Activated naive CD8-positive, alpha-beta T cell (primary cell): ENCODE results near the gene DHX30.

ENCODE experiments used
- H3K27ac Mint-ChIP-seq: one replicate; pipeline ENCODE4 v1.8.0; 2021; ENCODE audit warnings: mixed read lengths
- H3K27me3 Mint-ChIP-seq: one replicate; pipeline ENCODE4 v1.8.0; 2021; ENCODE audit warnings: mixed read lengths
- H3K36me3 Mint-ChIP-seq: one replicate; pipeline ENCODE4 v1.8.0; 2021; ENCODE audit warnings: mixed read lengths
- H3K4me1 Mint-ChIP-seq: one replicate; pipeline ENCODE4 v1.8.0; 2021; ENCODE audit warnings: low read depth, mixed read lengths
- H3K4me3 Mint-ChIP-seq: one replicate; pipeline ENCODE4 v1.8.0; 2021; ENCODE audit warnings: mild to moderate bottlenecking, mixed read lengths
- H3K9me3 Mint-ChIP-seq: one replicate; pipeline ENCODE4 v1.8.0; 2021; ENCODE audit warnings: low read depth, mixed read lengths

DHX30 gene

GRCh38 chr3:47855461-47856383 is 52.8 kb downstream of the DHX30 start:
- no peak overlapping the region for H3K4me3 Mint-ChIP-seq
- H3K27me3 Mint-ChIP-seq, result no peaks in the 10 kb centered on the region
- H3K9me3 Mint-ChIP-seq, result no peaks in the 10 kb centered on the region
- H3K27ac Mint-ChIP-seq, result no peak overlapping the region
- peaks cover 3% of the 10 kb centered on the region for H3K36me3 Mint-ChIP-seq
- no peaks in the 10 kb centered on the region for H3K4me1 Mint-ChIP-seq

DNA sequence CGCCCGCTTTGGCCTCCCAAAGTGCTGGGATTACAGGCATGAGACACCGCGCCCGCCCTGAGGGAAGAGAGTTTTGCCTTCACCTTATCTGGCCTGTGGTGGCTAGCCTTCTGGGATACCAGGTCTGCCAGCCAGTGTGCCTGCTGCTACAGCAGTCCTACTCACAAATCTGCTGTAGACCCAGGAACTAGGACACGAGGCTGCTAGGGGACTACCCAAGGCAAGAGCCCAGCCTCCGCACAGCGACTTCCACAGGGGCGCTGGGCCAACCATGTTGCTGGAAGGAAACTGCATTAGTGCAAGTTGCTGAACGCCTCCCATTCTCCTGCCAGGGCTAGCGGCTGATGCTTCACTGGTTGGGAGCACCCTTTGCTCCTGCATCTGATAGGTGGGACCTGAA is 53.7 kb downstream of the DHX30 start:
- Mint-ChIP-seq H3K36me3 (peaks cover 3% of the 10 kb centered on the region), H3K9me3 (no peaks in the 10 kb centered on the region), H3K27ac (no peak overlapping the region), H3K27me3 (no peaks in the 10 kb centered on the region), H3K4me3 (no peak overlapping the region), H3K4me1 (no peaks in the 10 kb centered on the region)

DNA sequence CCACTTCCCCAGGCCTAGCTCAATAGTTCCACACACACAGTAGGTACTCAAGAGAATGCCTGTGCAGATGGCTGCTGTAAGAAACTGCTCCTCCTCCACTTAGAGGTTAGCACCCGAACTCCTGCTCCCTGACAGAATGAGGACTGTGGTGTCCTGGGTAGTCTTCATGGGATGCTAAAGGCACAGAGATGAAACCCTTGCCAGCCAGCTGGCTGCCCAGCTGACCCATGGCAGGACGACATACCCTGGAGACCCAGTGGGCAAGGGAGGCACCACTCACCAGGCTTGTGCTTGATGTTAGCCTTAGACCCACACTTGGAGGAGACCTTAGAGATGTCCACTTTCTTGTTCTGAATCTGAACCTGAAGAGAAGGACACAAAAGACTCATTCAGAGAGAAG is 54.2 kb downstream of the DHX30 start:
- Mint-ChIP-seq H3K36me3 (peaks cover 3% of the 10 kb centered on the region), H3K9me3 (no peaks in the 10 kb centered on the region), H3K27me3 (no peaks in the 10 kb centered on the region), H3K27ac (no peak overlapping the region), H3K4me1 (no peaks in the 10 kb centered on the region), H3K4me3 (no peak overlapping the region)

GRCh38 chr3:47859956-47860605 is 57.1 kb downstream of the DHX30 start:
- H3K36me3 Mint-ChIP-seq, result peaks cover 5% of the 10 kb centered on the region
- no peaks in the 10 kb centered on the region for H3K9me3 Mint-ChIP-seq
- peak overlapping the region; percentile 13 for H3K27ac Mint-ChIP-seq
- no peaks in the 10 kb centered on the region for H3K27me3 Mint-ChIP-seq
- H3K4me3 Mint-ChIP-seq, result no peak overlapping the region
- no peaks in the 10 kb centered on the region for H3K4me1 Mint-ChIP-seq

DNA sequence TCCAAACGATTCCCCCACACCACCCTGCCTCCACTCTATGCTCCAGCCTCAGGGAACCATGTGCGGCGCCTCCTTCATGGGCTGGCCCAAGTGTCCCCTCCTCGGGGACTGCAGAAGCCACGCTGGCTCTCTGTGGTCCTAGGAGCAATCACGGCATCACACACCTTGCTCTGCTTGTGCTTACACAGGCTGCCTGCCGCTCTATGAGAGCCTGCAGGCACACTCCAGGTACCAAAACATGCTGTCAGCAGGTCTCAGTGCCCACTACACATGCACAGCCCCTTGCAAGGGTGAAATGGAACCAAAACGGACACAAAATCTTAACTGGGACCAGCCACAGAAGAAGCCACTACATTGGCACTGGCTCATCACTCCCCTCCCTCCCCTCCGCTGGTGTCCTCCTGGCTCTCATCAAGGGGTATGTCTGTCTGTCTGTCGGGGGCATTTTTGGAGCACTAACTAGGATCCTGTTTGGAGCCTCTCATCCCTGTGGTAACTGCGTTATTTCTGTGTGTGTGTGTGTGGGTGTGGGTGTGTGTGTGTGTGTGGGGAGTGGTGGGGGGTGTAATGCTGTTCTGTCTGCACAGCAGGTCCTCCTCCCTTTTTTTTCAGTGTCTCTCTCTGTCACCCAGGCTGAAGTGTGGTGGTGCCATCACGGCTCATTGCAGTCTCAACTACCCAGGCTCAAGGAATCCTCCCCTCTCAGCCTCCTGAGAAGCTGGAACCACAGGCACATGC is 60.6 kb downstream of the DHX30 start:
- H3K27me3 Mint-ChIP-seq, result no peaks in the 10 kb centered on the region
- H3K4me1 Mint-ChIP-seq, result no peaks in the 10 kb centered on the region
- no peaks in the 10 kb centered on the region for H3K9me3 Mint-ChIP-seq
- H3K36me3 Mint-ChIP-seq, result peaks cover 5% of the 10 kb centered on the region
- no peak overlapping the region for H3K4me3 Mint-ChIP-seq
- H3K27ac Mint-ChIP-seq, result no peak overlapping the region

GRCh38 chr3:47865192-47865591 is 62.3 kb downstream of the DHX30 start:
- H3K27ac Mint-ChIP-seq, result no peak overlapping the region
- H3K4me3 Mint-ChIP-seq, result no peak overlapping the region
- no peaks in the 10 kb centered on the region for H3K9me3 Mint-ChIP-seq
- H3K36me3 Mint-ChIP-seq, result peaks cover 10% of the 10 kb centered on the region
- H3K27me3 Mint-ChIP-seq, result no peaks in the 10 kb centered on the region
- H3K4me1 Mint-ChIP-seq, result no peaks in the 10 kb centered on the region

DNA sequence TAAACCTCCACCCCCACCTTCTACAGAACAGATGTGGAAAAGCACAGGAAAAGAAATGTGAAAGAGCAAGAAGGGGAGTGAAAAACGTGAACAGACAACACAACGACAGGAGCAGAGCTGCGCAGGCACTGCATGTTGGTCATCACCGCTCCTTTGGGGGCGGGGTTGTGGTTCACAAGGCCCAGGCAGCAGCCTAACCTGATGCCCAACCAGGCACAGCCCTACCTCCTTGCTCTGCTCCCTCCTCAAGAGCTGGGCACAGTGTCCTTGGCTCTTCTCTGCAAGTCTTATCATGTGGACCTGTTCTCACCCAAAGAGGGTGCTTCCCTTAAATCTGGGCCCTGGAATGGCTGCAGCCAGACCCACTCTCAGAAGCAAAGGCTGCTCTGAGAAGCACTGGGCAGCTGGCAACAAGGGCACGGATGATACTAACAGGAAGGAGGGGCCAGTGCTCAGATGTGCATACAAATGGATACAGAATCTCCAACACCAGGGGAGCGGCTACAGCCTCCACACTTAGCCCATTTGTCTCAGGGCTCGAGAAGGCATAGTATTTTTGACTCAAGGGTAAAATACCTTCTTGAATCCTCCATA is 64.6 kb downstream of the DHX30 start:
- H3K27ac Mint-ChIP-seq, result no peak overlapping the region
- H3K4me1 Mint-ChIP-seq, result no peaks in the 10 kb centered on the region
- peaks cover 11% of the 10 kb centered on the region for H3K36me3 Mint-ChIP-seq
- no peaks in the 10 kb centered on the region for H3K9me3 Mint-ChIP-seq
- no peak overlapping the region for H3K4me3 Mint-ChIP-seq
- no peaks in the 10 kb centered on the region for H3K27me3 Mint-ChIP-seq

- no peaks in the 10 kb centered on the region for H3K27me3 Mint-ChIP-seq
- H3K4me3 Mint-ChIP-seq, result no peak overlapping the region
- H3K36me3 Mint-ChIP-seq, result peaks cover 11% of the 10 kb centered on the region
- H3K9me3 Mint-ChIP-seq, result no peaks in the 10 kb centered on the region
- H3K27ac Mint-ChIP-seq, result no peak overlapping the region
- no peaks in the 10 kb centered on the region for H3K4me1 Mint-ChIP-seq
These were observed 65.4 kb downstream of the DHX30 start for GRCh38 chr3:47868306-47868705.

- no peak overlapping the region for H3K27ac Mint-ChIP-seq
- peaks cover 13% of the 10 kb centered on the region for H3K36me3 Mint-ChIP-seq
- no peaks in the 10 kb centered on the region for H3K4me1 Mint-ChIP-seq
- H3K27me3 Mint-ChIP-seq, result no peaks in the 10 kb centered on the region
- H3K9me3 Mint-ChIP-seq, result no peaks in the 10 kb centered on the region
- no peak overlapping the region for H3K4me3 Mint-ChIP-seq
These were observed 67.2 kb downstream of the DHX30 start for GRCh38 chr3:47870156-47870555.

DNA sequence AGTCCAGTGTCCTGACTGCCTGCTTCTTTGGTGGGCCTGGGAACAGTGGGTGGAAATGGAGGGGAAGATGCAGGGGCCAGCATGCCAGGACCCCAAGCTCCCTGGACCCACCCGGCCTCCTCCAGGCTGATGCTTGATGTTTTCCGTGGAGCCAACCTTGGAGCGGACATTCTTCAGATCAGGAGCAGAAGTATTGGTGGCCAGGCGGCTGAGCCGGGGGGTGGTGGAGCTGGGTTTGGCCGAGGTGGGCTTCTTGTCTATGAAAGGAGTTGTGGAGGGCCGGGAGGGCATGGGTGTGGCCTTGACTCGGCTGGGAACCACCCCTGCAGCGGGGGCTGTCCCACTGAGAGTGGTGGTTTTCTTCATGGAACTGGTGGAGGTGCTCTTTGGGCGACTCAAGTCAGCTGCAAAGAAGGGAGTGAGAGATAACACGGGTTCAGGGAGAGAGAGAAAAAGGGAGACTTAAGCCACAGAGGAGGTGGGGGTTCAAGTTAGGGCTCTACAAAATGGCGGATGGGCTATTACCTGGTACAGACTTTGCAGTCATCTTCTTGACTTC is 67.8 kb downstream of the DHX30 start:
- Mint-ChIP-seq H3K9me3 (no peaks in the 10 kb centered on the region), H3K27ac (no peak overlapping the region), H3K4me3 (no peak overlapping the region), H3K27me3 (no peaks in the 10 kb centered on the region), H3K36me3 (peaks cover 13% of the 10 kb centered on the region), H3K4me1 (no peaks in the 10 kb centered on the region)

- Mint-ChIP-seq H3K9me3 (no peaks in the 10 kb centered on the region), H3K4me1 (no peaks in the 10 kb centered on the region), H3K27ac (no peak overlapping the region), H3K4me3 (no peak overlapping the region), H3K27me3 (no peaks in the 10 kb centered on the region), H3K36me3 (peaks cover 13% of the 10 kb centered on the region)
These were observed 68.5 kb downstream of the DHX30 start for GRCh38 chr3:47871389-47871788.

DNA sequence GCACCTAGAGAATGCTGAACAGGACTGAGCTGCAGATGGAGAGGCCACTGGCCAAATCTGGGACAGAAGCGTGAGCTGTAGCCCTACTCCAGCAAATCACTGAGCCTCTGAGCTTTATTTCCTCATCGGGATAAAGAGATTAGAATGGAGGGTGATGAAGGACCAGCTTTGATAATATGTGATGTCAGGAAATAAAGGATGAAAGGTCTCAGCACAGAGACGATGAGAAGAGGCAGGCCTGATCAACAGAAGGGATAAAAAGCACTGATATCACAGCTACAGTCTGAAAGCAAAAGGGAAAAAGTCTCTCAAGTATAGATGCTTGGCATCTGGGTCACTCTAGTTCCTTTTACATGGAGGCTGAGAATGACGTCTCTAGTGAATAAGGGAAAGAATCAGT is 70.0 kb downstream of the DHX30 start:
- Mint-ChIP-seq H3K27me3 (no peaks in the 10 kb centered on the region), H3K9me3 (no peaks in the 10 kb centered on the region), H3K36me3 (peaks cover 13% of the 10 kb centered on the region), H3K27ac (no peak overlapping the region), H3K4me3 (no peak overlapping the region), H3K4me1 (peaks cover 9% of the 10 kb centered on the region)

GRCh38 chr3:47874438-47874837 is 71.5 kb downstream of the DHX30 start:
- no peaks in the 10 kb centered on the region for H3K27me3 Mint-ChIP-seq
- H3K36me3 Mint-ChIP-seq, result peaks cover 10% of the 10 kb centered on the region
- H3K9me3 Mint-ChIP-seq, result no peaks in the 10 kb centered on the region
- peaks cover 11% of the 10 kb centered on the region for H3K4me1 Mint-ChIP-seq
- no peak overlapping the region for H3K27ac Mint-ChIP-seq
- no peak overlapping the region for H3K4me3 Mint-ChIP-seq

DNA sequence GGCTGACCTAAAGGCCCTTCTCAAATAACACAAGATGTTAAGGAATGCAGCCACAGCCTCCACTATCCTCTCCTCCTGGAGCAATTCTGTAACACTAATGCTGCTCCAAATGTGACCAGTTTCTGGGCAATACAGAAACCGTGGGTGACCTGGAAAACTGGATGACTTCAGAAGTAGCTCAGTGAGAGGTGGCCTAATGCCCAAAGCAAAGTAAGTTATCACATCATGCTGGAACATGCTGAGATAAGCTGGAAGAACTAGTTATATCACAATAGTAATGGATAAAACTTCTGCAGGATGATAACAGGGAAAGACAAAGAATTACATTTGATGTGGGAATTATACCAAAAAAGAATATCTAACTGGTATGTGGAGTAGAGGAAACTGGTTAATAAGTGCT is 72.0 kb downstream of the DHX30 start:
- H3K27ac Mint-ChIP-seq, result no peak overlapping the region
- no peaks in the 10 kb centered on the region for H3K9me3 Mint-ChIP-seq
- H3K27me3 Mint-ChIP-seq, result no peaks in the 10 kb centered on the region
- H3K4me1 Mint-ChIP-seq, result peaks cover 11% of the 10 kb centered on the region
- H3K4me3 Mint-ChIP-seq, result no peak overlapping the region
- H3K36me3 Mint-ChIP-seq, result peaks cover 8% of the 10 kb centered on the region
